ENCODE measurements around the gene CHST1.

Gene CHST1

GRCh38 chr11:45643598-45644260 is 21.7 kb downstream of the CHST1 start:
- no peak for DNase-seq

GRCh38 chr11:45641961-45642360 is 23.5 kb downstream of the CHST1 start:
- DNase-seq: no peak

GRCh38 chr11:45638051-45638450 is 27.4 kb downstream of the CHST1 start:
- no peak for DNase-seq

- no peak for DNase-seq
Observed at GRCh38 chr11:45635907-45636306, 29.5 kb downstream of the CHST1 start.

- no peak for DNase-seq
Observed at GRCh38 chr11:45625611-45626010, 39.8 kb downstream of the CHST1 start.

- no peak for DNase-seq
Observed at GRCh38 chr11:45624095-45624494, 41.3 kb downstream of the CHST1 start.

- no peak for DNase-seq
Observed at GRCh38 chr11:45622861-45623260, 42.6 kb downstream of the CHST1 start.

GRCh38 chr11:45622283-45622682 is 43.1 kb downstream of the CHST1 start:
- no peak for DNase-seq

- no peak for DNase-seq
Observed at GRCh38 chr11:45621588-45621987, 43.8 kb downstream of the CHST1 start.

- DNase-seq: no peak
Observed at GRCh38 chr11:45620243-45620642, 45.2 kb downstream of the CHST1 start.

- no peak for DNase-seq
Observed at GRCh38 chr11:45618897-45619296, 46.5 kb downstream of the CHST1 start.

- no peak for DNase-seq
Observed at GRCh38 chr11:45617871-45618601, 47.4 kb downstream of the CHST1 start.

GRCh38 chr11:45616802-45617549 is 48.4 kb downstream of the CHST1 start:
- DNase-seq: no peak

- no peak for DNase-seq
Observed at GRCh38 chr11:45615182-45615792, 50.1 kb downstream of the CHST1 start.

- DNase-seq: no peak
Observed at GRCh38 chr11:45614196-45614828, 51.1 kb downstream of the CHST1 start.

- no peak for DNase-seq
Observed at GRCh38 chr11:45610627-45611026, 54.8 kb downstream of the CHST1 start.

- DNase-seq: no peak
Observed at GRCh38 chr11:45609902-45610301, 55.5 kb downstream of the CHST1 start.

GRCh38 chr11:45609337-45609736 is 56.1 kb downstream of the CHST1 start:
- no peak for DNase-seq

- peak; percentile 47 for DNase-seq
Observed at GRCh38 chr11:45607995-45608394, 57.4 kb downstream of the CHST1 start.

GRCh38 chr11:45606514-45607281 is 58.7 kb downstream of the CHST1 start:
- DNase-seq: no peak

- no peak for DNase-seq
Observed at GRCh38 chr11:45605051-45605450, 60.4 kb downstream of the CHST1 start.

All from NCI-H524 treated with DMSO at 0.1 percent for 48 hours (cell line).